Skeletal muscle satellite cell (primary cell): ENCODE measurements around the gene CDC42EP4.

ENCODE experiments used
- H3K27me3 ChIP-seq: 2 replicates; pipeline ENCODE4 v1.7.0; 2013; ENCODE audit warnings: low read length; ENCODE audit not compliant: control insufficient read depth, insufficient read depth
- H3K36me3 ChIP-seq: 2 replicates; pipeline ENCODE4 v1.7.0; 2013; ENCODE audit warnings: mild to moderate bottlenecking, control low read depth, low read length; ENCODE audit not compliant: insufficient read depth
- H3K4me1 ChIP-seq: 2 replicates; pipeline ENCODE4 v1.7.0; 2013; ENCODE audit warnings: low read length; ENCODE audit not compliant: control insufficient read depth, insufficient read depth
- H3K4me2 ChIP-seq: 2 replicates; pipeline ENCODE4 v1.7.0; 2013; ENCODE audit warnings: mild to moderate bottlenecking, low read length
- H3K4me3 ChIP-seq: 2 replicates; pipeline ENCODE4 v1.7.0; 2013; ENCODE audit warnings: low read length
- H3K9ac ChIP-seq: 2 replicates; pipeline ENCODE4 v1.7.0; 2013; ENCODE audit warnings: mild to moderate bottlenecking, low read depth, low read length, moderate library complexity
- H3K9me3 ChIP-seq: replicated peaks from 2 replicates; pipeline ENCODE4 v1.7.0; 2013; ENCODE audit warnings: mild to moderate bottlenecking, control low read depth, low read length

CDC42EP4 gene

GRCh38 chr17:73290399-73291259 lies 21.2 kb downstream of the CDC42EP4 start:
- peak overlapping the region; percentile 88 for H3K4me2 ChIP-seq
- H3K36me3 ChIP-seq = peaks cover 12% of the 10 kb centered on the region
- H3K9me3 ChIP-seq = no peaks in the 10 kb centered on the region
- H3K4me1 ChIP-seq = peaks cover 85% of the 10 kb centered on the region
- H3K27me3 ChIP-seq = no peaks in the 10 kb centered on the region
- H3K9ac ChIP-seq = peak overlapping the region; percentile 8
- H3K4me3 ChIP-seq = peak overlapping the region; percentile 14

DNA sequence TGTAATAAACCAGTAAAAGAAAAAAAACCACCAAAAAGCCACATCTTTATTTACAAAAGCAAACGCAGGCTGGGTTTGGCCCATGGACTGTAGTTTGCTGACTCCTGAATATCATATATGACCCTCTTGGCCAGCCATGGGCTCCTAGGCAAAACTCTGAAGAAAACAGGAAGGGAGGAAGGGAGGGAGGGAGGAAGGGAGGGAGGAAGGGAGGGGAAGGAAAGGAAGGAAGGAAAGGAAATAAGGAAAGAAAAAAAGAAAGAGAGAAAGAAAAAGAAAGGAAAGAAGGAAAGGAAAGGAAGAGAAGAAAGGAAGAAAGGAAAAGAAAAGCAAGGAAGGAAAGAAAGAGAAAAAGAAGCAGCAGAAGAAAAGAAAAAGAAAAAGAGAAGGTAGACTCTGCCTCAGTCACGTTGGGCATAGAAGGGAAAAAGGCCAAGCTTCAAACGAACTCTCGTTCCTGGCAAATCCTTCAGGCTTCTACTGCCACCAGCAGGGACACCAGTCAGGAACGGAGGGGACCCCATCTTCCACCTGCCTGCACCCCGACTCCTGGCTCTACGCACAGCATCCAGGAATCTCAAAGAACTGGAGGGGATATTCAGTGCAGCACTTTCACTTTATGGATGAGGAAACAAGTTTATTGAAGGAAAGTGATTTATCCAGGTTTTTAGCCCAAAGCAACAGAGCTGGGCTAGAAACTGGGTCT lies 22.1 kb downstream of the CDC42EP4 start:
- H3K4me3 ChIP-seq = peak overlapping the region; percentile 17
- H3K27me3 ChIP-seq = no peaks in the 10 kb centered on the region
- peaks cover 85% of the 10 kb centered on the region for H3K4me1 ChIP-seq
- peak overlapping the region; percentile 88 for H3K4me2 ChIP-seq
- H3K9me3 ChIP-seq = no peaks in the 10 kb centered on the region
- H3K36me3 ChIP-seq = peaks cover 21% of the 10 kb centered on the region
- peak overlapping the region; percentile 26 for H3K9ac ChIP-seq

GRCh38 chr17:73288534-73289302 lies 23.1 kb downstream of the CDC42EP4 start:
- Histone ChIP-seq H3K9me3 (no peaks in the 10 kb centered on the region), H3K4me3 (no peak overlapping the region), H3K9ac (peak overlapping the region; percentile 20), H3K27me3 (no peaks in the 10 kb centered on the region), H3K4me1 (peaks cover 77% of the 10 kb centered on the region), H3K36me3 (peaks cover 29% of the 10 kb centered on the region), H3K4me2 (peak overlapping the region; percentile 6)

DNA sequence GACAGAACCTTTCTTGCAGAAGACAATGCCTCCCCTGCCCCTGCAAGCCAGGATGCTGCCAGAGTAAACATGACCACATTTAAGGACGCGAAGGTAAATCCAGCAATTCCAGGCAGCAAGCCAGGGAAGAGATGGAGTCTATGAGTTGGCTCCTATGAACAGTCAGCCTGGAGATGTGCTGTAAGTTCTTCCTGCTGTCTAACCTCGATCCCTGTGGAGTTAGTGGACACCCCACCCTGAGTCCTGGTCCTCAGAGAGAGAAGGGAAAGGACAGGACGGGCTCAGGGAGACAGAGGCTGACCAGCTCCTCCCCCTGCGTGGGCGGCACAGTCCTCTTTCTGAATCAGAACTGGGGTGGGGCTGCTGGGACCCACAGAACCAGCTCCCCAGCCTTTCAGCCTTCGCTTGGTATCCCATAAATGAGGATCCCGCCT lies 24.9 kb downstream of the CDC42EP4 start:
- H3K4me1 ChIP-seq = peaks cover 59% of the 10 kb centered on the region
- peak overlapping the region; percentile 1 for H3K9ac ChIP-seq
- peaks cover 42% of the 10 kb centered on the region for H3K36me3 ChIP-seq
- H3K9me3 ChIP-seq = no peaks in the 10 kb centered on the region
- no peak overlapping the region for H3K4me3 ChIP-seq
- no peaks in the 10 kb centered on the region for H3K27me3 ChIP-seq
- H3K4me2 ChIP-seq = peak overlapping the region; percentile 59

DNA sequence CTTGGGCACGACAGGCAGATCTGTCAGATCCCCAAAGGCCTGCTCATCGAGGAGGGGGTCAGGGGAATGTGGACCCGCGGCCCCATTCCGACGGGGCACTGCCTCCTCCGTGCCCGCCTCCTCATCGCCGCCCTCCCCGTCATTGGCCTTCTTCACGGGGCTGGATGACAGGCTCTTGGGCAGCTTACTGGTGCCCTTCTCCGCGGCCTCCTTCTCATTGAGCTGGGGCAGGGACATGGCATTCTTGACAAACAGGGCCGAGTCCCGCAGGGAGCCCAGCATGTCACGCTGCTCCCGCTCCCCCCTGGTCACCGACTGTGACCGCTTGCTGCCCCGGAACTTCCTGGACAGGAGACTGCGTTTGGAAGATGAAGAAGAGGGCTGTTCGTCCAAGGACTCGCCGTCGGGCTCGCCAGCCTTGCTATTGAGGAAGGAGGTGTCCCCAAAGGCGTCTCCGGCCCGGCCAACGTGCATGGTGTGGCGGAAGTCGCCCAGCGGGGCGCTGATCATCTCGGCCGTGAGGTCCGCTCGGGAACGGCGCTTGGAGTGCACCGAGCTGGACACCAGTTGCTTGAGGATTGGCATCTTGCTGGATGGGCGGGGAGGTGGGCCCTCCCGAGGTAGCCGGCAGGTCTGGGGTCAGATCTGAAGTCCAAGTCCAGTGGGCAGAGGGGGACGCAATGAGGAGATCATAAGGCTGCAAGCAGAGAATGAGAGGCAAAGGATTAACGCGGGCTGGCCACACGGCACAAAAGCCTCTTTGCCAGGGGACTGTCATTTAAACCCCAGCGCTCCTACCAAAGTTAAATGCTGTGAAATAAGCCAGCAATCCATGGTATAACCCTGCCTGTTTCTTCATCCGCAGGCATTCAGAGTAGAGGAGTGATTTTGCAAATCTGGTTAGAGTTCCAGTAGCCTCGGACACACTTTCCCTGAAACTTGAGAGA lies 25.6 kb downstream of the CDC42EP4 start:
- peaks cover 43% of the 10 kb centered on the region for H3K36me3 ChIP-seq
- peaks cover 52% of the 10 kb centered on the region for H3K4me1 ChIP-seq
- peak overlapping the region; percentile 59 for H3K4me2 ChIP-seq
- no peak overlapping the region for H3K4me3 ChIP-seq
- no peaks in the 10 kb centered on the region for H3K27me3 ChIP-seq
- H3K9me3 ChIP-seq = no peaks in the 10 kb centered on the region
- peak overlapping the region; percentile 1 for H3K9ac ChIP-seq

GRCh38 chr17:73285603-73285908 lies 26.2 kb downstream of the CDC42EP4 start:
- Histone ChIP-seq H3K4me3 (no peak overlapping the region), H3K4me1 (peaks cover 46% of the 10 kb centered on the region), H3K36me3 (peaks cover 43% of the 10 kb centered on the region), H3K9ac (no peak overlapping the region), H3K27me3 (no peaks in the 10 kb centered on the region), H3K9me3 (no peaks in the 10 kb centered on the region), H3K4me2 (no peak overlapping the region)

GRCh38 chr17:73284906-73285602 lies 26.7 kb downstream of the CDC42EP4 start:
- Histone ChIP-seq H3K9ac (no peak overlapping the region), H3K27me3 (no peaks in the 10 kb centered on the region)

DNA sequence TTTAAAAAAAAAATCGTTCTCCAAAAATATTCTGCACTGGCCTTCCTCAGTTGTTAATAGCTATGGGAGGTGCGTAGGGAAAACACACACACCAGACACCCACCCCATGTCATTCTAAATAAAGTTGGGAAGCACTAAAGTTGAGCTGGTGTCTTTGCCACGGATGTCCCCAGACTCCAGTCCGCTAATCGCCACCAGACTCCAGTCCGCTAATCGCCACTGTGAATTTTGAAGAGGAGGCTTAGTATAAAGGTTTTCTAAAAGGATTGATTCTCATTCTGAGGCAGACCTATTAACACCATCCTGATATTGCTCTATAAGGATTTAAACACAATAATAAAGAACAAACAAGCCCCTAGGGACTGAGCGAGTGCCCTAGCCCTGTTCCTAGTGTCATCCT lies 27.4 kb downstream of the CDC42EP4 start:
- H3K4me3 ChIP-seq = no peak overlapping the region
- H3K9ac ChIP-seq = no peak overlapping the region
- H3K27me3 ChIP-seq = no peaks in the 10 kb centered on the region
- H3K4me1 ChIP-seq = peaks cover 34% of the 10 kb centered on the region
- H3K9me3 ChIP-seq = no peaks in the 10 kb centered on the region
- H3K36me3 ChIP-seq = peaks cover 49% of the 10 kb centered on the region
- no peak overlapping the region for H3K4me2 ChIP-seq

More at GRCh38 chr17:73284906-73285602, 26.7 kb downstream of the CDC42EP4 start:
- peaks cover 45% of the 10 kb centered on the region for H3K36me3 ChIP-seq
- peaks cover 41% of the 10 kb centered on the region for H3K4me1 ChIP-seq
- H3K9me3 ChIP-seq = no peaks in the 10 kb centered on the region
- no peak overlapping the region for H3K4me3 ChIP-seq
- no peak overlapping the region for H3K4me2 ChIP-seq

DNA sequence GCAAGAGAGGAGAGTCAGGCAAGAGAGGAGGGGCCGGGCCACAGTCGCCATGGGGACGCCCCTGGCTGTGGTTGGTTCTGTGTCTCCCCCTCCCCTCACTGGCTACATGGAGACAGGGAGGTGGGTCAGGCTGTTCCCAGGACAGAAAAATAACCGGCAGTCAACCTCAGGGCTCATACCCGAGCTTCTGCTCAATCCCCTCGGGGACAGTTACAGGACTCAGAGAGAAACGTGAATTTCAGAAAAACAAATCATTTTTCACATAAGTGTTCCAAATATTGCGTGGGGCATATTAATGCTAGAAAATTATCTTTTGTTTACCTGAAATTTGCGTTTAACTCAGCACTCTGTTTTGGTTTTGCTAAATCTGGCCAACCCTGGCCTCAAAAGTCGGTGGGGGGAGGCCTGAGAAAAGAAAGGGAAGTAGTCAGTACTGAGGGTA lies 27.9 kb downstream of the CDC42EP4 start:
- Histone ChIP-seq H3K36me3 (peaks cover 49% of the 10 kb centered on the region), H3K4me1 (peaks cover 30% of the 10 kb centered on the region), H3K27me3 (no peaks in the 10 kb centered on the region), H3K9ac (no peak overlapping the region), H3K4me3 (no peak overlapping the region), H3K4me2 (no peak overlapping the region), H3K9me3 (no peaks in the 10 kb centered on the region)

- H3K27me3 ChIP-seq = no peaks in the 10 kb centered on the region
- H3K9me3 ChIP-seq = no peaks in the 10 kb centered on the region
- peaks cover 30% of the 10 kb centered on the region for H3K4me1 ChIP-seq
- no peak overlapping the region for H3K4me3 ChIP-seq
- no peak overlapping the region for H3K4me2 ChIP-seq
- peaks cover 49% of the 10 kb centered on the region for H3K36me3 ChIP-seq
- no peak overlapping the region for H3K9ac ChIP-seq
These were observed 28.6 kb downstream of the CDC42EP4 start for GRCh38 chr17:73283250-73283649.
